Astrocyte (in vitro differentiated cells and primary cell): ENCODE results near the gene PLIN4.

Experiments used
- CTCF ChIP-seq: IDR thresholded peaks from 2 replicates; pipeline ENCODE4 v1.5.1; 2011; ENCODE audit warnings: low read depth, mild to moderate bottlenecking, inconsistent platforms, low read length, moderate library complexity; ENCODE audit not compliant: insufficient read depth
- EZH2 ChIP-seq: IDR thresholded peaks from 2 replicates; pipeline ENCODE4 v1.6.1; 2012; ENCODE audit warnings: mild to moderate bottlenecking, low read length, inconsistent platforms; ENCODE audit not compliant: insufficient read depth

- no peak for TF ChIP-seq CTCF
- TF ChIP-seq EZH2 = no peak
These were observed 9.6 kb downstream of the PLIN4 start for GRCh38 chr19:4508698-4509097.
